HG02678 (cell line): ENCODE measurements around the gene ZNF652.
"Not testable (repeated sequence)": the region's sequence is repeated elsewhere in the genome, so short reads cannot be mapped to it uniquely, and the experiment has no call there.

ENCODE experiments used
- ATAC-seq: cut with Tn5 transposase; IDR thresholded peaks from one replicate; pipeline ENCODE4 v1.9.1; 2021; ENCODE audit warnings: mild to moderate bottlenecking, moderate library complexity; ENCODE audit not compliant: unreplicated experiment

The ZNF652 gene

DNA sequence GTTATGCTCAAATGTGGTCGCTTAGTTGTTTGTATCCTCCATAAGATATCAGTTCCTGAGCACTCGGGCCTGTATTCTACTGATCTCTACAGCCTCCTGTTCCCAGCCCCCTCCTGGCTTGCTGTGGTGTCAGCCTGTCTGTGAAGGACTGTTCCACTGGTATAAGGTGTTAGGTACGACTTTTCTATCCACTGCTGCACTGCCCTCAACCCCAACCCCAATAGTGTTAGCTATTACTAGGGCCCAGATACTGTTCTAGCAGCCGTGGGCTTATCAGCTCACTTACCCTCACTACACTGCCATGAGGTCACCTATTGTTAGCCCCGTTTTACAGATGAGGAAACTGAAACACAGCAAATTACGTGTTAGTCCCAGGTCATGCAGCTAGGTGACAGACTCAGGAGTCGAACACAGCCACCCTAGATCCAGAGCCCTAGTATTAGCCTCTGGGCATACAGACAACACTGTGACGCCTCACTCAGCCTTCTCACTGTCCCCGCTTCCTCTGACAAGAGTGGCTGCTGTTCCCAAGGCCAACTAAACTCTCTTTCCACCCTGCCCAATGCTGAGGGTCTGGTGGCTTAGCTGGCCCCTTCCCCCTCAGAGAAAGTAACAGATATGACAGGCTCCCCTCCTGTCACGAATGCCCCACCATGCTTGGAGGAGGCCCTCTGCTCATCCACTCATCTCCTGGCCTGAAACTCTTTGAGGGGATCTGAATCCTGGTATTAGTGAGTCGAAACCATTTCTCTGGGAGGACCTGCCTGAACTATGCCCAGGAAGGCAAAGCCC lies 25.6 kb upstream of the ZNF652 start:
- ATAC-seq = no peak

DNA sequence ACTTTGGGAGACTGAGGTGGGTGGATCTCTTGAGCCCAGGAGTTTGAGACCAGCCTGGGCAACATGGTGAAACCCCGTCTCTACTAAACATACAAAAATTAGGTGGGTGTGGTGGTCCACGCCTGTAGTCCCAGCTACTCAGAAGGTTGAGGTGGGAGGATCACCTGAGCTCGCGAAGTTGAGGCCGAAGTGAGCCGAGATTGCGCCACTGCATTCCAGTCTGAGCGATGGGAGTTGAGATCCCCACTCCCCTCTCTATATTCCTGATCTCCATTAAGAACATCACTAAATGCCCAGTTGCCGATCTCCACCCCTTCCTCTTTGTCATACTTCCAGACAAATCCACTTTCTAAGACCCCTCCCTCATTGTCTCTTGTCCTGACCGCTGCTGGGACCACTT lies 24.3 kb upstream of the ZNF652 start:
- ATAC-seq = no peak

DNA sequence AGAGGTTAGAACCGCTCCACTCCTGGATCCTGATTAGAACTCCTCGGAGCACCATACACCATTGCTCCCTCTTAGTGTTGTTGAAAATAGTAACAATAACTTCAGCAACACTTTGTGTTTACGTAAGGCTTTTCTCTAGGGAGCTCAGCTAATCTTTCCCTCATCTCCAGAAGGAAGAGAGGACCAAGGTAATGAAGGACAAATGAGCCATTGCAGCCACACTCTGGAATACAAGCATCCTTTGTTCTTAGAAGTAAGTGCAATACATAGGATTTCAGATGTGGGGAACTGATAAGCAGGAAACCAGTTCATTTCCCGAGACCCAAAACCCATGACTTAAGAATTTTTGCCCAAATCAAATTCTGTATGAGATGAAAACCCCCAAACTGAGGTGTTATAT lies 22.9 kb upstream of the ZNF652 start:
- ATAC-seq = no peak

DNA sequence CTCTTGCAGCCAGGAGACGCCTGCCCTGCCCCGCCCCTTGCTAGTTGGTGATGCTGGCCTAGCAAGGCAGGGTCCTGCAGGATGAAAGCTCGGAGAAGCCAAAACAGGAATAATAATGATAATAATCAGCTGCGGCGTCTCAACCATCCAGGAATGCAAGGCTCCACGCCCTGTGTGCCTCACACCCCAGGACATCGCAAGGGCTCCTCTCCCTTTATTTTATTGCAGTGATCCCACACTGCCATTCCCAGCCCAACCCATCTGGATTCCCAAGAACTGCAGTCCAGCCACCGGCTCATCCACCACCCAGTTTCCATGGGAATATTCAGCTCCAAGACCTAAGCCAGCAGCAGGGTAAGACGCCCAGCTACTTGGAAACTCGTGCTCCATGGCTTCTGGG lies 21.0 kb upstream of the ZNF652 start:
- no peak for ATAC-seq

DNA sequence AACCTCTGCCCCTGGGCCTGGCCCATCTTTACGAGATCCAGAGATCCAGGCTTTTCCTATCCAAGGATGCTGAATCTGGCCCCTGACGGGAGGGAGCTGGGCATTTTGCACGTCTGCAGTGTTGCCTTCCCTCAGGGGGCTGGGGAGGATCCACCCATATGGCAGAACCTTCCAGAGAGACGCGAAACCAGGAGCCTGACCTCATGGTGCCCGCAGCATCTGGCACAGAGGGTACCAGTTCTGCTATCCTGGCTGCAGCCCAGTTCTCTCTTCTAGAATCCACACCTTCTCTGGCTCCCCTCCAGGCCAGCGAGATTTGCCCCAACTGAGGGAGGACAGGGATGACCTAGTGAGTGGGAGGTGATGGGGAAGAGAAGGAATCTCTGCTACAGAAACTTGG lies 20.5 kb upstream of the ZNF652 start:
- ATAC-seq = no peak

DNA sequence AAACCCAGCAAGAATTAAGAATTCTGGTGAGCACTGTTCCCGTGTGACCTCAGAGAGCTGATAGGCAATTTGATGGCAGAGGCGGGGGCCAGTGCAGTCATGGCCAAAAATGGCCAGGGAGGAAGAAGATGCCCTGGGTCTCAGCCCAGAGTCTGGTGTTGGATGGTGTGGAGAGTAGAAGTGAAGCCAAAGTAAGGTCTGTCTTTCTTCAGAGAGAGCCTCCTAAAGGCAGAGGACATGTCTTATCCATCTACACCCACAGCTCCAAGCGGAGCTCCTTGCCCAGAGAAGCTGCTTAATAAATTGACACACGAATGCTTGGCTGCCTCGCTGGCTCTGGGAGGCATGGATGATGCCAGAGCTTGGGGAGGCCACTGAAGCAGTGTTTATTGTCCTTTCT lies 19.7 kb upstream of the ZNF652 start:
- ATAC-seq = no peak

DNA sequence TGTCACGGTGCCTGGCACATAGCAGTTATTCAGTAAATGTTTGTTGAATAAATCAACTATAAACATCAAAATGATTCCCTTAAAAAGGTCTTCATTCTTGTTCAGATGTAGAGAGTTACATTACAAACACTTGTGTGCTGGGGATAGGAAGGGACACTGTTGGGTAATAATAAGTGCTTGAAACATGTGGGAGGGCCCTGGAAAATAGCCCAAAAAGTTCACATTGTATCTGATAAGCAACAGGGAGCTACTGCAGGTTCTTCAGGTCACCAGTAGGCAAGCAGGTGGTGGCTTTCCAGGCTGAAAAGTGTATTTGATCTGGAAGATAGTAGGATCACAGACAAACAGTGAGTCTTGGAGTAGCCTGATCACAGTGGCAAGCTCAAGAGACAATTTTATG lies 19.0 kb upstream of the ZNF652 start:
- no peak for ATAC-seq

DNA sequence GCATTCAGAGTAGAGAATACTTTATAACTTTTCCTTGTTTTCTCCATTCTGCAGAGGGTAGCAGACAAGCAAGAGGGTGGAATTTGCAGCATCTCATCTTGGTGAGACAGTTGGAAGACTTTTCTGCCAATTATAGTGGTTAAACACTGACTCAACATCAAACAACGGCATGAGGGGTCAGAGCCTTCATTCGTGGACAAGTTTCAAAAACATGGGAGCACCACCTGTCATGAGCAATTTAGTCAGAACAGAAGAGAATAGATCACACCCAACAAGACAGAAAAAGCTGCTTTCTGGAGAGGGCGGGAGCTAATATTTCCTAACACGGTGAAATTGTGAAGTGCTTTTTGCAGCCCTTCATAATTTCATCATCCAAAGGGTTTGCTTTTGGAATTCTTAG lies 17.9 kb upstream of the ZNF652 start:
- no peak for ATAC-seq

DNA sequence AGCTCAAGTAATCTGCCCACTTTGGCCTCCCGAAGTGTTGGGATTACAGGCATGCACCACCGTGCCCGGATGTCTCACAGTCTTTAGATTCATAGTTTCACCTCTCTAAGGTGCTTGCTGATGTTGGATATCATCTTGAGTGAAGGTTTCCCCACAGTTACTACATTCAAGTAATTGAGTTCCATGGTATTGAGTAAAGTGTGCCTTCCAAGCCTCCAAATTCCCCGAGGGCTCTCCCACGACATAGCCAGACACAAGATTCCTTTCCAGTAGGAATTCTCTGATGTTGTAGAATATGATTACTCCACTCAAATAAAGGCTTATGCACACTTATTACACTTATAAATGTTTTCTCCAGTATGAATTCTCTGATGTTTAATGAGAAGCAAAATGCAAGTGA lies 16.3 kb upstream of the ZNF652 start:
- ATAC-seq = no peak

DNA sequence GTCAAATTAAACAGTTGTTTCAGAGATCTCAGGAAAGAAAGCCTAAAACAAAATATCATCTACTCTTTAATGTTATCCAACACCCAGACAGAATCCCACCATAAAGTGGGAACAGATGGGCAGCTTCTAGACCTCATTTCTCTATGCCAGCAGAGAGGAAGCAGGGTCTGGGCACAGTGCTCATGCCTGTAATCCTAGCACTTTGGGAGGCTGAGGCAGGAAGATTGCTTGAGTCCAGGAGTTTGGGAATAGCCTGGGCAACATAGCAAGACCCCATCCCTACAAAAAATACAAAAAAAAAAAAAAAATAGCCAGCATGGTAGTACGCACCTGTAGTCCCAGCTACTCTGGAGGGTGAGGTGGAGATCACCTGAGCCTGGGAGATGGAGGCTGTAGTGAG lies 13.5 kb upstream of the ZNF652 start:
- no peak for ATAC-seq

DNA sequence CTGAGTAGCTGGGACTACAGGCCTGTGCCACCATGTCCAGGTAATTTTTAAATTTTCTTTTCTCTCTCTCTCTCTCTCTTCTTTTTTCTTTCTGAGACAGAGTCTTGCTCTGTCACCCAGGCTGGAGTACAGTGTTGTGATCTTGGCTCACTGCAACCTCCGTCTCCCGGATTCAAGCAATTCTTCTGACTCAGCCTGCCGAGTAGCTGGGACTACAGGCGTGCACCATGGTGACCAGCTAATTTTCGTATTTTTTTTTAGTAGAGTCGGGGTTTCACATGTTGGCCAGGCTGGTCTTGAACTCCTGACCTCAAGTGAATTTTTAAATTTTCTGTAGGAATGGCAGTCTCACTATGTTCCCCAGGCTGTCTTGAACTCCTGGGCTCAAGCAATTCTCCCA lies 11.1 kb upstream of the ZNF652 start:
- no peak for ATAC-seq

DNA sequence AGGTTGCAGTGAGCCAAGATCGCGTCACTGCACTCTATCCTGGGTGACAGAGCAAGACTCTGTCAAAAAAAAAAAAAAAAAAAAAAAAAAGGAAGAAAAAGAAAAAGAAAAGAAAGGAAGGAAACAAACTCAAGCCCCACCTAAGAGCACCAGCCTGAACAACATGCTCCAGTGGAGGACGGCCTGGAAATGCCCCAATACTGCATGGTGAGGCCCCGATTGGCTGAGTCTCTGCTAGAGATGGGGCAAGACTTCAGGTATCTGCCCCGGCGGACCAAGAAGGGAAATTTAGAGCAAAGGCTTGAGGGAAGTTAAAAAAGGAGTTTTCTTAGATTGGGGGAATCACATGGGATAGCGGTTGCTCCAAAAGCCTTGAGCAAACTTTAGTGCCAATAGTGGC lies 10.4 kb upstream of the ZNF652 start:
- ATAC-seq = no peak

DNA sequence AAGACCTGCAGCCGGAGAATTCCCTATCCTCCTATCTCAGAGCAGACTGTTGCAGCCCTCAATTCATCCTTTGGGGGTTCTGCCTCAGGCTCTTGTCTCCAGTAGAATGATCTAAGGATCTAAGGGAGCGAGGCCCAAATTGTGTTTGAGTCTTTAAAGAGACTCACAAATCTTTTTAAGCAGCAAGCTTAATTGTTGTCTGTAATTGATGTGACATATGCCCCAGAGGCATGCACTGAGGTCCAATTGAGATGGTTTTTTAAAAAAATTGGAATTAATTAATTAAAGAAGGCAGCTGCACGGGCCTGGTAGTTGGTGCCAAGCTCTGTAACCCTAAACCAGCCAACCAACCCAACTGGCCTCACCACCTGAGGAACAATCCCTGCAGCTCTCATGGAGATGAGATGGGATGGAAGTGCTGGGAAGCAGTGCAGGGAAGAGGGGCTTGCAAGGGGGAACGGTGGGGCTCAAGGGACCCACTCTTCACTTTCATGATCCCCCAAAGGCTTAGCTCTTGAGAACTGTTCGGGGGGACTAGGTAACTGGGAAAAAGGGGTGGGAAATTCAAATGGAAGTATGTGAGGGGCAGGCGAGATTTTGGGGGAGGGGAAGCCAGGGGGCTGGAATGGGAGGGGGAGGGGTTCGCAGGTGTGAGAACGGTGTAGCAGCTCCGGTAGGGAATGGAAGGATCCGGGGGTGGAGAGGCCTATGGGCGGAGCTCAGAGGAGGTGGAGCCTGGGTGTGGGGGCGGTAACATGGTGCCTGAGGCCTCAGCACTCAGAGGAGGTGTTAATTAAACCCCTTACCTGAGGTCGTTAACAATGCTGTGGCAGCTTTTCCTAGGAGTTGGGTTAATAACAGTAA lies 9.2 kb upstream of the ZNF652 start:
- no peak for ATAC-seq

DNA sequence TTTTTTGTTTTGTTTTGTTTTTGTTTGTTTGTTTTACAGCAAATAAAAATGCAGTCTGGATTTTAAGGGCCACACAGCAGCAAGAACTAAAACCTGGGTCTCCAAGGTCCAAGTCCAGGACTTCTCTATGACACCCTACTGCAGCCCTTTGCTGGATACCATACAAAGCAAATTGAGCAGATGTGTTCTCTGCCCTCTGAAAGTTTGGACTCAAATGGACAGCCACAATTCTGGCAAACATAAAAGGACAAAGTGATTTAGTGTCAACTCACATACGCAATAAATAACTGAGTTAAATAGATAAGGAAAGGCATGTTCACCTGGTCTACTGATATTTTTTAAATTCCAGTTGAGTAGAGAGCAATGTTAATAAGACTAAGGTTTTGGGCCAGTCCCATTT lies 7.7 kb upstream of the ZNF652 start:
- no peak for ATAC-seq

DNA sequence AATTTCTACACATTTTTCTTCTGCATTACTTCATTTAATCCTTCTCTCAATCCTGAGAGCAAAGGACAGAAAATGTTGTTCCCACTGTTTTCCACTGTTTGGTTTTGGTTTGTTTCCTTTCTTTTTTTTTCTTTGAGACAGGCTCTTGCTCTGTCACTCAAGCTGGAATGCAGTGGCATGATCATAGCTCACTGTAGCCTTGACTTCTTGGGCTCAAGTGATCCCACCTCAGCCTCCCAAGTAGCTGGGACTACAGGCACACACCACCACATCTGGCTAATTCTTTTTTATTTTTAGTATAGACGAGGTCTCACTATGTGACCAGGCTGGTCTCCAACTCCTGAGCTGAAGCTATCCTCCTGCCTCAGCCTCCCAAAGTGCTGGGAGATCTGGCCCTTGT lies 7.0 kb upstream of the ZNF652 start:
- no peak for ATAC-seq

DNA sequence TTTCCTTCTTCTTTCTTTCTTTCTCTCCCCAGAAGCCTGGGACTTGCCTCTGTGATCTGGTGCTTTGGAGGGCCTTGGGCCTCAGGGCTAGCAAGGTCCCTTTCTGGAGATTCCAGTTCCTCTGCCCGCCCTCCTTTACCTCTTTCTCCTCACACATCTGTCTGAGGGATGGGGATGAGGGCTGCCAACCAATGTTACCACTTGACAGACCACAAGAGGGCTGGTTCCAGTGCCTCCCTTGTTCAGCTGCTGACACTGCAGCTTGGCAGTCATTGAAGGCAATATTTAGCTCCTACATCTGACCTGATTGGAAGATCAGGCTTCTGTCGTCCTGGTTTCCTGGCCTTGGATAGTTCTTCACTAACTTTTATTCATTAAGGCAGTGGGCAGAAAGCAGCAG lies 3.6 kb upstream of the ZNF652 start:
- no peak for ATAC-seq

DNA sequence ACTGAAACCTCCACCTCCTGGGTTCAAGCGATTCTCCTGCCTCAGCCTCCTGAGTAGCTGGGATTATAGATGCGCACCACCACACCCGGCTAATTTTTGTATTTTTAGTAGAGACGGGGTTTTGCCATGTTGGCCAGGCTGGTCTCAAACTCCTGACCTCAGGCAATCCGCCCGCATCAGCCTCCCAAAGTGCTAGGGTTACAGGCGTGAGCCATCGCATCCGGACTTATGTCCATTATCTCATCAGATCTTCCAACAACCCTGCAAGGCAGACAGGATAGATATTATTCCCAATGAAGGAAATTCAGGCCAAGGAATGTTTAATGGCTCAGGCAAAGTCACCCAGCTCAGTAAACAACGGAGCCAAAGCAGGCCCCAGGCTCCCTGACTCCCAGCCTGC lies 3.1 kb upstream of the ZNF652 start:
- not testable (repeated sequence) for ATAC-seq

DNA sequence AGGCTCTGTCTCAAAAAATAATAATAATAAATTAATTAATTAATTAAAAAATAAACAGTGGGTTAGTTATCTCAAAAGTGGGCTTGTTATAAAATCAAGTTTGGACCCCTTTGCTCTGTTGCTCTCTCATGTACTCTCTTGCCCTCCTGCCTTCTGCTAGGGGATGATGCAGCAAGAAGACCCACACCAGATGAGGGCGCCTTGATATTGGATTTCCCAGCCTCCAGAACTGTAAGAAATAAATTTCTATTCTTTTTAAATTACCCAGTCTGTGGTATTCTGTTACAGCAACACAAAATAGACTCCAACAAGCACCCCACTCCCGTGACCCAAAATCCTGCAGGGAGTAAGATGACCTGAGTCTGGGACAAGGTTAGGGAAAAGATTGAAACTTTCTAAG lies 2.1 kb upstream of the ZNF652 start:
- no peak for ATAC-seq

DNA sequence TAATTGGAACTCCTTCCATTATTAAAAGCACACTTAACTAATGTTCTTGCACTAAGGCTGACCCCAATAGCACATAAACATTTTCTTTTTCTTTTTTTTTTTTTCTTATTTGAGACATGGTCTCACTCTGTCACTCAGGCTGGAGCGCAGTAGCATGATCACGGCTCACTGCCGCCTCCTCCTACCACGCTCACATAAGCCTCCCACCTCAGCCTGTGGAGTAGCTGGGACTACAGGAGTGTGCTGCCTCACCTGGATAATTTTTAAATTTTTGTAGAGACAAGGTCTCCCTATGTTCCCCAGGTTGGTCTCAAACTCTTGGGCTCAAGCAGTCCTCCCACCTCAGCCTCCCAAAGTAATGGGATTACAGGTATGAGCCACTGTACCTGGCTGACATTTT lies 1.2 kb upstream of the ZNF652 start:
- ATAC-seq = no peak

DNA sequence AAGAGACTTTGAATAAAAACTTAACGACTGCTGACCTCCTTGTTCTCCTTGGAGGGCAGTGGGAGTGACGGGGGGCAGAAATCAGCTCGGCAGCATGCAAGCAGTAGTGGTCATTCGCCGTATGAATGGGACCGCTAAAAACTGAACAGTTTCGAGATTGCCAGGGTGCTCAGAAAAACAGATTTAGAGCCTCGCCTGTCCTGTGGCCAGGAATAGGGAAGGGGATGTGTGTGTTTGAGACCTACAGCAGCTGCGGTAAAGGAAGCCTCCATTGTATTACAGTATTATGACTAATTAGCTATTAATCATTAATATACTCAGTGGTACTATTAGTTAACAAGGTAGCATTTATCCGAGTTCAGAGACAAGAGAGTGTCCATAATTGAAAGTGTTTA lies 670 bp upstream of the ZNF652 start:
- no peak for ATAC-seq

DNA sequence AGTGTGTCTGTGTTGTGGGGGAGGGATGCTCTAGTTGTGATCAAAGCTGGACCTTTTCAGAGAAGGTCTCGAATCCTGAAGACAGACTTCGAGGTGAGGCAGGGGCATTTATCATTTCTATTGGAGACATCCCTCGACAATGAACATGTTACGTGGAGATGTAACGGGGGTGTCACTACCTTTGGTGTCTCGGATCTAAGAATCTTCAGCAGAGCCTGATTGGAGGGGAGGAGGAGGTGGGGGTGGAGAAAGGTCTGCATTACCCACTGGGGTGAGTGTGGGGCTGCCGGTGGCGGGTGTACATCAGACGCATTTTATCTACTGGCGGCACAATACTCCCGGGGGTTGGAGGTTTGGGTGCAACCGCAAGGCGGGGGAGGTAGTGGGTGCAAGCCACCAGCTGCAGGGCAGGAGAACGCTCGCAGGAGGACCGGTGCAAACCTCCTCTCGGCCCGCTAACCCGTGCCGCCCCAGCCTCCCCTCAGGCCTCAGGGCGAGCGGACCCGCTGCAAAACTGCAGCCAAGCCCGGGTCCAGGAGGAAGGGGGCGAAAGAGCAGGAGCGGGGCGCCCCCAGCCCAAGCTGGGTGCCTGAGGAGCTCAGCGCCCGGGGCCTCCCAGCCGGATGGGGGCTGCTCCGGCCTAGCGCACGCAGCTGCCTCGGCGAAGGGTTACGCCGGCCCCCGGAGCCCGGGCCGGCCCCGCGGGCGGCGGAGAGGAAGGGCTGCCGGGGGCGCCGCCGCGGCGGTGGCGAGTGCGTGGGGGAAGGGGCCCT lies 735 bp downstream of the ZNF652 start:
- ATAC-seq = peak; percentile 24

DNA sequence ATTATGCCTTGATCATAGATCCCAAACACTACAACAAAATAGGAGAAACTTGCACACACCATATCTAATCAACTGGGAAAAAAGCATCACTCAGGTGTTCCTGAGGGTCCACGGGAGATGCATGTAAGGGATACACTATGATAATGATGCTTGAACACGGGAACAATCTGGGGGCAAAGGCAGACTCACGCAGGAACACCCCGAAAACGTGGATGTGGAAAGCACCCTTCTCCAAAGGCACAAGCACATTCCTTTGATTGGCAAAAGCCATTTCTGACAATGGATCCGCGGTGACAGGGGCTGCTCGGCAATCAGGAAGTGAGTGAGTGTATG lies 1.3 kb downstream of the ZNF652 start:
- no peak for ATAC-seq
